Fibroblast of gingiva (primary cell): Measurements from ENCODE around the gene PAF1.

Source experiments
- DNase-seq: peaks from one replicate; pipeline ENCODE4 v3.0.0-alpha.2; 2011; ENCODE audit warnings: low read depth

The PAF1 gene

GRCh38 chr19:39390751-39391437, at the start of gene PAF1, which contains the start of gene MED29:
Gene PAF1, minus strand, starts transcription at chr19:39391106. Its CDS starts 242 bp downstream, at chr19:39390864.
Gene MED29, plus strand, starts transcription at chr19:39391378. Its CDS starts 45 bp downstream, at chr19:39391423.
- DNase-seq: peak; percentile 99

GRCh38 chr19:39438270-39438934, 47.5 kb upstream of the PAF1 start:
- no peak for DNase-seq

GRCh38 chr19:39436350-39436716, 45.4 kb upstream of the PAF1 start:
- no peak for DNase-seq

- DNase-seq: peak; percentile 97
Observed at GRCh38 chr19:39435499-39436349, 44.8 kb upstream of the PAF1 start, which contains the start of gene RPS16. Gene RPS16, minus strand, starts transcription at chr19:39435949. Its CDS starts 54 bp downstream, at chr19:39435895.

GRCh38 chr19:39434123-39435076, 43.5 kb upstream of the PAF1 start:
- DNase-seq: no peak

- DNase-seq: no peak
Observed at GRCh38 chr19:39433480-39434079, 42.7 kb upstream of the PAF1 start.

GRCh38 chr19:39432677-39433025, 41.7 kb upstream of the PAF1 start:
- no peak for DNase-seq

GRCh38 chr19:39430675-39431593, 40.0 kb upstream of the PAF1 start:
- peak; percentile 56 for DNase-seq

GRCh38 chr19:39428283-39429112, 37.6 kb upstream of the PAF1 start:
- DNase-seq: peak; percentile 80

GRCh38 chr19:39427707-39428106, 36.8 kb upstream of the PAF1 start:
- DNase-seq: no peak

GRCh38 chr19:39426170-39426569, 35.3 kb upstream of the PAF1 start:
- no peak for DNase-seq

GRCh38 chr19:39425744-39426143, 34.8 kb upstream of the PAF1 start:
- DNase-seq: no peak

GRCh38 chr19:39424934-39425333, 34.0 kb upstream of the PAF1 start:
- no peak for DNase-seq

- DNase-seq: no peak
Observed at GRCh38 chr19:39423258-39424086, 32.6 kb upstream of the PAF1 start.

- no peak for DNase-seq
Observed at GRCh38 chr19:39422020-39422419, 31.1 kb upstream of the PAF1 start.

GRCh38 chr19:39420769-39421168, 29.9 kb upstream of the PAF1 start:
- no peak for DNase-seq

- DNase-seq: no peak
Observed at GRCh38 chr19:39419003-39419402, 28.1 kb upstream of the PAF1 start.
